ENCODE data around the gene CBX4. TPM values are rescaled to one million over a fixed set of nuclear protein-coding genes. Genes with fewer than 3 reads are reported as not detected.

CBX4 gene
- polyA plus RNA-seq, 4 donors, result 5.4 to 50.4 (median 10.7) TPM

GRCh38 chr17:79789943-79790804 lies 49.1 kb downstream of the CBX4 start:
- H3K4me3 ChIP-seq (ENCODE audit: low read depth in 1 of 3, low read length in 3 of 3), result no peak overlapping the region
- H3K4me1 ChIP-seq (ENCODE audit: control insufficient read depth in 3 of 3, insufficient read depth in 2 of 3, low read depth in 1 of 3, low read length in 2 of 3), result peaks cover 0 to 40% (median 2%) of the 10 kb centered on the region in 3 donors
- 7 to 12% (median 7%) methylated on average over 46 to 74 of the region's 74 CpGs for WGBS, 3 donors
- no peak for FAIRE-seq
- H3K9me3 ChIP-seq (ENCODE audit: control insufficient read depth in 2 of 2, insufficient read depth in 1 of 2, low read depth in 1 of 2, low read length in 1 of 2), result peaks cover 0 to 4% of the 10 kb centered on the region in 2 donors
- H3K27me3 ChIP-seq (ENCODE audit: control insufficient read depth in 3 of 3, insufficient read depth in 3 of 3, low read length in 3 of 3), result peaks cover 23 to 64% (median 43%) of the 10 kb centered on the region in 3 donors
- H3K27ac ChIP-seq (ENCODE audit: low read depth in 1 of 3, low read length in 2 of 3), result no peak overlapping the region
- DNase-seq, result peak in 1 of 2 donors; percentile 70
- peaks cover 0 to 42% (median 0%) of the 10 kb centered on the region in 3 donors for H3K36me3 ChIP-seq (ENCODE audit: control insufficient read depth in 3 of 3, insufficient read depth in 2 of 3, low read depth in 1 of 3, low read length in 3 of 3)

- 26 to 39% (median 32%) methylated on average over 43 to 52 of the region's 52 CpGs for WGBS, 3 donors
Measured at GRCh38 chr17:79788989-79789942, 50.0 kb downstream of the CBX4 start.

GRCh38 chr17:79788455-79788854 lies 50.8 kb downstream of the CBX4 start:
- DNase-seq, result no peak
- WGBS, 3 donors, result 51 to 77% (median 57%) methylated on average over 5 of the region's 5 CpGs
- Histone ChIP-seq H3K9me3 (ENCODE audit: control insufficient read depth in 2 of 2, insufficient read depth in 1 of 2, low read depth in 1 of 2, low read length in 1 of 2) (peaks cover 0 to 4% of the 10 kb centered on the region in 2 donors), H3K27me3 (ENCODE audit: control insufficient read depth in 3 of 3, insufficient read depth in 3 of 3, low read length in 3 of 3) (peaks cover 23 to 57% (median 42%) of the 10 kb centered on the region in 3 donors), H3K4me1 (ENCODE audit: control insufficient read depth in 3 of 3, insufficient read depth in 2 of 3, low read depth in 1 of 3, low read length in 2 of 3) (peaks cover 0 to 27% (median 2%) of the 10 kb centered on the region in 3 donors), H3K4me3 (ENCODE audit: low read depth in 1 of 3, low read length in 3 of 3) (no peak overlapping the region), H3K36me3 (ENCODE audit: control insufficient read depth in 3 of 3, insufficient read depth in 2 of 3, low read depth in 1 of 3, low read length in 3 of 3) (peaks cover 0 to 42% (median 0%) of the 10 kb centered on the region in 3 donors), H3K27ac (ENCODE audit: low read depth in 1 of 3, low read length in 2 of 3) (no peak overlapping the region)
- FAIRE-seq, result no peak

More at GRCh38 chr17:79788989-79789942, 50.0 kb downstream of the CBX4 start:
- Histone ChIP-seq H3K4me1 (ENCODE audit: control insufficient read depth in 3 of 3, insufficient read depth in 2 of 3, low read depth in 1 of 3, low read length in 2 of 3) (peaks cover 0 to 33% (median 2%) of the 10 kb centered on the region in 3 donors), H3K4me3 (ENCODE audit: low read depth in 1 of 3, low read length in 3 of 3) (no peak overlapping the region), H3K36me3 (ENCODE audit: control insufficient read depth in 3 of 3, insufficient read depth in 2 of 3, low read depth in 1 of 3, low read length in 3 of 3) (peaks cover 0 to 42% (median 0%) of the 10 kb centered on the region in 3 donors), H3K27me3 (ENCODE audit: control insufficient read depth in 3 of 3, insufficient read depth in 3 of 3, low read length in 3 of 3) (peaks cover 23 to 64% (median 43%) of the 10 kb centered on the region in 3 donors), H3K27ac (ENCODE audit: low read depth in 1 of 3, low read length in 2 of 3) (no peak overlapping the region), H3K9me3 (ENCODE audit: control insufficient read depth in 2 of 2, insufficient read depth in 1 of 2, low read depth in 1 of 2, low read length in 1 of 2) (peaks cover 0 to 4% of the 10 kb centered on the region in 2 donors)
- DNase-seq (no peak), FAIRE-seq (no peak)

DNA sequence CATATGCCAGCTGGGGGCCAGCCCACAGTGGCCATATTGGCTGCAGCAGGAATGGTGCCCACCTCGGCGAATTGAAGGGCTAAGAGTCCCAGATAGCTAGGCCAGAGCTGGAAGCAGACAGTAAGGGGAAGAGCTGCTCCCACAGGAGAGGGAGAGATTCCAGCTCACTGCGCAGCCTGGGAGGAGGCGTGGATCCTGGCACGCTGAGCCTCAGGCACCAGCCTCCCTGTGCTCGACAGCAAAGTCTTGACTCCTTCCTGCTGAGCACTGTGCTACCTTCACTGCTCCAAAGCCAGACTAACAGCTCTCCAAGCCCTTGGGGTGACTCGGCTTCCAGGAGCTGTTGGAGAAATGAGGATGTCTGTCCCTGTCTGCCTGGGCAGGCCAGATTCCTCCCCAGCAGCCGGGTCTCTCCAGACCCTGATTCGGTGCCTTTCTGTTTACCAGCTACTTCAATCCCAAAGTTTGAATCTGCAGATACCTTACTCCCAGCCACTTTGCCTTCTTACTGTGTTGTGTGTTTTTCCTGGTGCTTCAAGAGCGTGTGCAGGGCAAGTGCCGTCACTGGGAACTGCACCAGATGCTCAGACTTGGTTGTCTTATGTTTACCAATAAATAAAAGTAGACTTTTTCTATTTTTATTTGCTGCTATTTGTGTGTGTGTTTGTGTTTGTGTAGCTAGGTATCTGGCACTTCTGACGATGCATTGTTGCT lies 52.2 kb downstream of the CBX4 start:
- H3K36me3 ChIP-seq (ENCODE audit: control insufficient read depth in 3 of 3, insufficient read depth in 2 of 3, low read depth in 1 of 3, low read length in 3 of 3), result peaks cover 0 to 52% (median 0%) of the 10 kb centered on the region in 3 donors
- DNase-seq, result no peak
- 73 to 88% (median 78%) methylated on average over 12 of the region's 12 CpGs for WGBS, 3 donors
- no peak for FAIRE-seq
- peaks cover 0 to 18% (median 2%) of the 10 kb centered on the region in 3 donors for H3K4me1 ChIP-seq (ENCODE audit: control insufficient read depth in 3 of 3, insufficient read depth in 2 of 3, low read depth in 1 of 3, low read length in 2 of 3)
- no peak overlapping the region for H3K4me3 ChIP-seq (ENCODE audit: low read depth in 1 of 3, low read length in 3 of 3)
- H3K9me3 ChIP-seq (ENCODE audit: control insufficient read depth in 2 of 2, insufficient read depth in 1 of 2, low read depth in 1 of 2, low read length in 1 of 2), result peaks cover 0 to 4% of the 10 kb centered on the region in 2 donors
- peaks cover 23 to 43% (median 38%) of the 10 kb centered on the region in 3 donors for H3K27me3 ChIP-seq (ENCODE audit: control insufficient read depth in 3 of 3, insufficient read depth in 3 of 3, low read length in 3 of 3)
- no peak overlapping the region for H3K27ac ChIP-seq (ENCODE audit: low read depth in 1 of 3, low read length in 2 of 3)

DNA sequence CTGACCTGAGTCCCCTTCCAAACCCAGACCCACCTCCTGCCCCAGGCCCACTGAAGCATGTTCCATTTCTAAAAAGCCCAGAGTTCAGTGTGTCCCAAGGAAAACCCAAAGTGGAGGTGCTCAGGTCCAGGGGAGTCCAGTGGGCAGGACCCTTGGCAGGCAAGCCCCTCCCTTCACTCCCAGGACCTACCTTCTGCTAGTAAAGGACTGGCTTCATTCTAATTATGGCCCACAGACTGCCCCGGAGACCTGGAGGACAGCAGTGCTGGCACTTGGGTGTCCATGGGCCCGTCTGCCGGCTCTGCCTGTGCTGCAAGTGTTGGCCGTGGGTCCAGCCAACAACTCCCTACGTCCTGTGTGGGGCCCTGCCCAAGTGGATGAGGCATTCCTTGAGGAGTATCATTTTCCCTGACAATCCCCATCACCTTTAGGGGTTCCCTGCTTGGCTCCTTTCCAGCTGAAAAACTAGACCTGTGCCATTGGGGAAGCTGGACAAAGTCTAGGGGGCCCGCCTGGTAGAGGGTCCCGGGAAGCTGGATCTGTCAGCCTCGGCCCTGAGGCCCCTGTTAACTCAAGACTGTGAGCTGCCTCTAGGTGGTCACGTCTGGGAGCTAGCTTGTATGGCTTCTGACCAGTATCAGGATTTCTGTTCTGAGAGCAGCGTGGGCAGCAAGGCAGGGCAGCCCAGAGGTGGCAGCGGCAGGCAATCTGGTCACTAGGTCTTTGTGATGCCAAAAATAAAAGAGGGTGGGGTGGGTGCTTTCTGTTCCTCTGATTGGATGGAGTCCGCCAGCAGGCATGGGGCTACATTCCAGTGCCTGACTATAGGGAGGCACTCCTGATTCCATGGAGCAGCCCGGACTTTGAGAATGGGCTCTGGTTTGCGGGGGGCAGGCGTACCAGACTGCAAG lies 53.1 kb downstream of the CBX4 start:
- Histone ChIP-seq H3K27ac (ENCODE audit: low read depth in 1 of 3, low read length in 2 of 3) (no peak overlapping the region), H3K36me3 (ENCODE audit: control insufficient read depth in 3 of 3, insufficient read depth in 2 of 3, low read depth in 1 of 3, low read length in 3 of 3) (peaks cover 0 to 60% (median 0%) of the 10 kb centered on the region in 3 donors), H3K27me3 (ENCODE audit: control insufficient read depth in 3 of 3, insufficient read depth in 3 of 3, low read length in 3 of 3) (peaks cover 17 to 34% (median 34%) of the 10 kb centered on the region in 3 donors), H3K4me3 (ENCODE audit: low read depth in 1 of 3, low read length in 3 of 3) (no peak overlapping the region), H3K9me3 (ENCODE audit: control insufficient read depth in 2 of 2, insufficient read depth in 1 of 2, low read depth in 1 of 2, low read length in 1 of 2) (peaks cover 0 to 4% of the 10 kb centered on the region in 2 donors), H3K4me1 (ENCODE audit: control insufficient read depth in 3 of 3, insufficient read depth in 2 of 3, low read depth in 1 of 3, low read length in 2 of 3) (peaks cover 0 to 10% (median 2%) of the 10 kb centered on the region in 3 donors)
- FAIRE-seq (no peak), DNase-seq (no peak)
- 78 to 89% (median 79%) methylated on average over 15 of the region's 15 CpGs for WGBS, 3 donors

DNA sequence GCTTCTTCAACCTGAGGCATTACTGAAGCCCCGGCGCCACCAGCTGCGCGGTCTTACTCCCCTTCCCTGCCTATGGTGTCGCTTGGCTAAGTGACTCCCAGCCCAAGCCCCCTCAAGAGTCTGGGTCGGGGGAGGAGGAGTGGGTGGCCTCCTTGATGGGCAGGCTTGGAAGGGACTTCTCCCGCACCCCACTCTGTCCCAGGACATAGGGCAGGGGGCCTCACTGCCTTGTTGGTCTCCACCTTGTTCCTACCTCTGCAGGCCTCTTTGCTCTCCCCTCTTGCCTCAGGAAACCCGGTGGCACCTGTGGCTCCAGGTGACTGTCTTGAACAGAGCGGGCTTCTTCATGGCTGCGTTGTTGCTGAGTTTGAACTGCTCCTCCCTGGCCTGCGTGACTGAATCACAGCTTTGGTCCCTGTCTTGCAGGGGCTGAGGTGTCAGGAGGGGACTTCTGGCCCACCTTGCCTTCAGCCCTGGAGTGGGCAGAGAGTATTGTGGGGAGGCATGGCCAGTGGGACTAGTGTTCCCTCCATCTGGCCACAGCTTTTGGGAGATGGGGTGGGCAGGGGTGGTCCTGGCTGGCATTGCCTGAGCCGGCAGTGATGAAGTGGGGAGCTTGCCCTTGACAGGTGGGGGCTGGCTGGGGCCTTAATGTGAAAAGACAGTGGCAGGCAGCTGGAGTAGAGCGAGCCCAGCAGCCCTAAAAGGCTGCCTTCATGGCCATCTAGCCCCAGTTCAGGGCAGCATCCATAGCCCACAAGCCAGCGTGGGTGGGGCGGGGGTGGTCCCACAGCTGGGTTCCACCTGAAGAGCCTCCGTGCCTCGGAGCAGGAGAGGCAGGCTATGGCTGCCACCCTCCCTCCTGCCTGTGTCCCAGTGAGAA lies 54.0 kb downstream of the CBX4 start:
- Histone ChIP-seq H3K27me3 (ENCODE audit: control insufficient read depth in 3 of 3, insufficient read depth in 3 of 3, low read length in 3 of 3) (peaks cover 11 to 25% (median 25%) of the 10 kb centered on the region in 3 donors), H3K9me3 (ENCODE audit: control insufficient read depth in 2 of 2, insufficient read depth in 1 of 2, low read depth in 1 of 2, low read length in 1 of 2) (peaks cover 0 to 4% of the 10 kb centered on the region in 2 donors), H3K27ac (ENCODE audit: low read depth in 1 of 3, low read length in 2 of 3) (no peak overlapping the region), H3K4me3 (ENCODE audit: low read depth in 1 of 3, low read length in 3 of 3) (no peak overlapping the region), H3K36me3 (ENCODE audit: control insufficient read depth in 3 of 3, insufficient read depth in 2 of 3, low read depth in 1 of 3, low read length in 3 of 3) (peaks cover 0 to 61% (median 0%) of the 10 kb centered on the region in 3 donors), H3K4me1 (ENCODE audit: control insufficient read depth in 3 of 3, insufficient read depth in 2 of 3, low read depth in 1 of 3, low read length in 2 of 3) (peaks cover 0 to 11% (median 2%) of the 10 kb centered on the region in 3 donors)
- 93 to 95% (median 94%) methylated on average over 15 to 17 of the region's 17 CpGs for WGBS, 3 donors
- FAIRE-seq (no peak), DNase-seq (no peak)
